GM18499 (cell line): ENCODE results near the gene DYNC1LI2.

Experiments used
- ATAC-seq: cut with Tn5 transposase; IDR thresholded peaks from one replicate; pipeline ENCODE4 v1.9.1; 2021; ENCODE audit warnings: moderate number of reproducible peaks; ENCODE audit not compliant: insufficient read depth, unreplicated experiment

DYNC1LI2 gene

DNA sequence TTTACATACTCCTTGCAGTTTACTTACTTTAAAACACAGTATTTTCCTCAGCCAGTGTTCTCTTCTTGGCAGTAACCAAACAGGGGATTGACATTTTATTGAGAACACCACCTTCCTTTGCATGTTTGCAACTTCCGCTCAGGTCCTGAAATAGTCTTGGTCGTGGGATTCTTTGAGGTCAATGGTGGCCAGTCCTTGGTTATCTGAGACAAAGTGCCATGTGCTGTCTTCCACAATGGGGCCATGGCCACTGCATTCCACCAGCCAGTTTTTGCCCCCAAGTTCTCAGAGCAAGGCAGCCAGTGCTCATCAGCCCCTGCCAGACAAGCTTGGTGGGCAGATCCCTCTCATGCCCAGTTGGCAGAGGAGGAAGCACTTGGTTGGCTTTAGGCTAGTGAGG, 77.7 kb downstream of the DYNC1LI2 start:
- ATAC-seq: no peak
